AG09319 (cell line): ENCODE data around the gene MT1H.

Source experiments
- DNase-seq: peaks from one replicate; pipeline ENCODE4 v3.0.0-alpha.2; 2010; ENCODE audit warnings: low read depth; ENCODE audit errors: extremely low read depth
- TF ChIP-seq, protein P1 (sequence below): IDR thresholded peaks from 2 replicates; pipeline ENCODE4 v1.5.1; 2011; ENCODE audit warnings: low read depth, mild to moderate bottlenecking, inconsistent platforms, low read length, moderate library complexity

MT1H gene

DNA sequence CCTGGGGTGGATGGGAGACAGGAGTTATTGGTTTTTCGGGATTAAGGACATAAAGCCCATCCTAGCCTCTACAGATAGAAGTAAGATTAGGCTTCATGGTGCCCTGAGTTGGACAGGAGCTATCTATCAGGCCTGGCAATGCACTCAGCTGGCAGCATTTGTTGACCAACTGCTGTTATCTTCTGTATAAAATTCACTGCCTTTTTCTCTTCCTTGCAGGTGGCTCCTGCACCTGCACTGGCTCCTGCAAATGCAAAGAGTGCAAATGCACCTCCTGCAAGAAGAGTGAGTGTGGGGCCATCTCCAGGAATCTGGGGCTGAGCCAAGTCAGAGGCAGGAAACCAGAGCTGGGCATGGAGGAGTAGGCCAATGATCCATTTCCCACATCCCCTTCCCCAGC lies 30.6 kb upstream of the MT1H start:
- DNase-seq = no peak
- TF ChIP-seq, protein P1, sequence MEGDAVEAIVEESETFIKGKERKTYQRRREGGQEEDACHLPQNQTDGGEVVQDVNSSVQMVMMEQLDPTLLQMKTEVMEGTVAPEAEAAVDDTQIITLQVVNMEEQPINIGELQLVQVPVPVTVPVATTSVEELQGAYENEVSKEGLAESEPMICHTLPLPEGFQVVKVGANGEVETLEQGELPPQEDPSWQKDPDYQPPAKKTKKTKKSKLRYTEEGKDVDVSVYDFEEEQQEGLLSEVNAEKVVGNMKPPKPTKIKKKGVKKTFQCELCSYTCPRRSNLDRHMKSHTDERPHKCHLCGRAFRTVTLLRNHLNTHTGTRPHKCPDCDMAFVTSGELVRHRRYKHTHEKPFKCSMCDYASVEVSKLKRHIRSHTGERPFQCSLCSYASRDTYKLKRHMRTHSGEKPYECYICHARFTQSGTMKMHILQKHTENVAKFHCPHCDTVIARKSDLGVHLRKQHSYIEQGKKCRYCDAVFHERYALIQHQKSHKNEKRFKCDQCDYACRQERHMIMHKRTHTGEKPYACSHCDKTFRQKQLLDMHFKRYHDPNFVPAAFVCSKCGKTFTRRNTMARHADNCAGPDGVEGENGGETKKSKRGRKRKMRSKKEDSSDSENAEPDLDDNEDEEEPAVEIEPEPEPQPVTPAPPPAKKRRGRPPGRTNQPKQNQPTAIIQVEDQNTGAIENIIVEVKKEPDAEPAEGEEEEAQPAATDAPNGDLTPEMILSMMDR = no peak

DNA sequence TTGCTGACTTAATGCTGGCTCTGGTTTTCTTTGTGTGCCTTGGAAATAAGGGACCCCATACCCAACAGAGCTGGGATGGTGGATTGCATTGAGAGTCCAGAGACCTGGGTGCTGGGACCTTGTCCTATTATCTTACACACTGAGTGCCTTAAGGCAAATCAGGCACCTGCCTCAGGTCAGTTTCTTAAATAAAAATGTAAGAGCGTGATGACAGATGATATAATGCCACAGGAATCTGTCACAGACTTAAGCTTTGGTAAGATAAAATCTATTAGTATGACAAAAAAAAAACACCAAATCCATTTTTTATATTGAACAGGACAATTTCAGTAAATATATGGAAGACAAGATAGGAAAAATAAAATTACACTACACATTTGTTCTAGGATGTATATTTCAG lies 29.5 kb upstream of the MT1H start:
- no peak for DNase-seq
- TF ChIP-seq, protein P1 = no peak

DNA sequence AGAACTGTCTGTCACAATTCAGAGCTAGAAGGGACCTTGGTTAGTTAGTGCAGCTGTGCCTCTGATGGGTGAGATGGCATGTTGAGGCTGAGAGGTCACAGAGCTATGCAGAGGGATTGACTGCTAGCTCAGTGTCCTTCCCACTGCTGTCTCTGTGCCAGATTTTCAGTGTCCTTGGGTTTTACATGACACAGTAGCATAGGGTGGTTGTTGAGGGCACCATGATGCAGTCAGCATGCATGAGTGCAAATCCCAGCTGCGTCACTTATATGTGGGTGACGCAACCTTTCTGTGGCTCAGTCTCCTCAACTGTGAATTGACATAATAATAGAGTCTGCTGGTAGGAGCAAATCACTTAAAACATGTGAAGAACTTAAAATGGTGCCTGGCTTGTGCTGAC lies 28.4 kb upstream of the MT1H start:
- no peak for DNase-seq
- TF ChIP-seq, protein P1 = no peak

DNA sequence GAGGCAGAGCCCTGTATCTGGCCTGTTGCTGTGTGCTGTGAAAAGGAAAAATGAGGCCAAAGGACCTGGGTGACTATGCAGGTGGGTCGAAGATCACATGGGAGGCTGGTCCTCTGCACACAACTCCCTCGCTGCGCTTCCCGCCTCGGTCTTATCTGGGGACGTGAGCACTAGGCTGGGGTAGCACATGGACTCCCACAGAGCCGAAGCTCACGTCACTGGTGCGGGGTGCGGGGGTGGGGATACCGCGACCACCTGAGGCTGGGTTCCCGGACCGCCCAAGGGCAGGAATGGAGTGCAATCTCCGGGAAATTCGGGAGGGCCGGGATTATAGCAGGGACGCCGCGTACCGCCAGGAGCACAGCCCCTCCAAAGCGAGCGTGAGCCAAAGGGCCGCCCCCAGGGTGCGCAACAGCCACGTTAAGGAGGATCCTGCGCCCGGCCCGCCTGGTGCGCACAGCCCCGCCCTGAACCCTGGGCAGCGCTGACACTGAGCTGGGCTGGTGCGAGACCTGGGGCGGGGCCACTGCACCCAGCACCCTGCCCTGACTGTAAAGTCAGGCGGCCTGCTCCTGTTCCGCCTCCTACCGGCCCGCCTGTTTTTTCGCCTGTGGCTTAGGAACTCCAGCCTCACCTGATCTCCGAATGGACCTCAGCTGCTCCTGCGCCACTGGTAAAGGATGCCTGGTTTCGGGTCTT lies 26.4 kb upstream of the MT1H start:
- TF ChIP-seq, protein P1 = peak; percentile 25
- DNase-seq = no peak

DNA sequence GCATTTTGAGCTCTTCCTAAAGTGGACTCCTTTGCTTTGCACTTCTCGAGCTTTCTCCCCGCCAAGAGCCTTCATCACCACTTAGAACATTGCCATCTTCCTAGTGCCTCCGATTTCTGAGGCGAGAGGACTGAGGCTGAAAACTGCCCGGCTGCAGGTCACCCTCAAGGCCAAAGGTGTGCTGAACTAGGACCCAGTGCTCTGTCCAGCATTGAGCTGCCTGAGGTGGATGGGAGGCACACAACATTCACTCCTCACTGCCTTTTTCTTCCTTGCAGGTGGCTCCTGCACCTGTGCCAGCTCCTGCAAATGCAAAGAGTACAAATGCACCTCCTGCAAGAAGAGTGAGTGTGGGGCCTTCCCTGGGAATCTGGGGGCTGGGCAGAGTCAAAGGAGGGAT lies 25.8 kb upstream of the MT1H start:
- TF ChIP-seq, protein P1 = no peak
- DNase-seq = no peak

DNA sequence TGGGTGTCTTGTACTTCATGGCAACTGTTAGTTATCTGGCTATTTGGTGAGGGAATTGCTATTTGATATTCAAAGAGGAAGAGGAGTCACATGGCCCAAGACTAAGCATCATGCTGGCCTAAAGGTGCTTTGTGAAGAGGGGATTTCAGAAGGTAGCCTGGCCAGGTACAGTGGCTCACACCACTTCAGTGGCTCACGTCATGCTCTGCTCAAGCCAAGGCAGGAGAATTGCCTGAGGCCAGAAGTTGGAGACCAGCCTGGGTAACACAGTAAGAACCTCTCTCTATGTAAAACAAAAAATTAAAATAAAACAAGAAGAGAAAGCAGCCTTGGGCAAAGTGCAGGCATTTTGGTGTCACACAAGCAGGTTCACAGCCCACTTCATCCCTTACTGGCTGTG lies 24.3 kb upstream of the MT1H start:
- DNase-seq = no peak
- TF ChIP-seq, protein P1 = no peak

DNA sequence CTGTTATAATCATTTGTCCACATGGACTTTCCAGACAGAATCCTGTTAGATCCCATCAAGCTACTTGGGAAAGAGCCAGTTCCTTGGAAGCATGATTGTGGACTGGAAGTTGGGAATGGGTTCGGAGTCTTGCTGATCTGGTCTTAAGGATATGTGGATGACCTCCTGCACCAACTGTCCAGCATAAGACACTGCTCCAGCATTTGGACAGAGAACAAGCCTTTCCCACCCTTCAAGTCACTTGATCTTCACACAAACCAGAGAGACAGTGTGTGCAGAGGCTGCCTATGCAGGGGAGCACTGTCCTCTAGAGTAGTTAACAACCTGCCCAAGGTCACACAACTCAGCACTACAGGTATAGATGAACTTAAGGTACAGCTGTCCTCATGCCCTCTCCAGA lies 23.8 kb upstream of the MT1H start:
- TF ChIP-seq, protein P1 = no peak
- DNase-seq = no peak
